Nephron progenitor cell (in vitro differentiated cells): ENCODE results near the gene MAST4.

Source experiments
- DNase-seq: peaks from one replicate; pipeline ENCODE4 v3.0.0; 2021
- H3K27ac Mint-ChIP-seq: 2 replicates; pipeline ENCODE4 v1.8.0; 2021; ENCODE audit warnings: mild to moderate bottlenecking, moderate library complexity, mixed read lengths
- H3K27me3 Mint-ChIP-seq: 2 replicates; pipeline ENCODE4 v1.8.0; 2021; ENCODE audit warnings: mild to moderate bottlenecking, low read depth, mixed read lengths; ENCODE audit not compliant: poor library complexity
- H3K36me3 Mint-ChIP-seq: 2 replicates; pipeline ENCODE4 v1.8.0; 2021; ENCODE audit warnings: low read depth, mixed read lengths
- H3K4me1 Mint-ChIP-seq: 2 replicates; pipeline ENCODE4 v1.8.0; 2021; ENCODE audit warnings: mixed read lengths
- H3K4me3 Mint-ChIP-seq: 2 replicates; pipeline ENCODE4 v1.8.0; 2021; ENCODE audit warnings: mild to moderate bottlenecking, moderate library complexity, mixed read lengths
- H3K9me3 Mint-ChIP-seq: 2 replicates; pipeline ENCODE4 v1.8.0; 2021; ENCODE audit warnings: mild to moderate bottlenecking, moderate library complexity, mixed read lengths
- TF ChIP-seq, protein P1 (sequence below): fragments of 200-600 bp; sonication (generic); IDR thresholded peaks from 2 replicates; pipeline ENCODE4 v1.5.0; 2021; ENCODE audit warnings: antibody characterized with exemption

The MAST4 gene

GRCh38 chr5:66982470-66982869 lies 386.3 kb downstream of the MAST4 start:
- no peak overlapping the region for H3K4me3 Mint-ChIP-seq
- peaks cover 48% of the 10 kb centered on the region for H3K4me1 Mint-ChIP-seq
- H3K27ac Mint-ChIP-seq, result no peak overlapping the region
- H3K36me3 Mint-ChIP-seq, result no peaks in the 10 kb centered on the region
- DNase-seq, result no peak
- no peaks in the 10 kb centered on the region for H3K9me3 Mint-ChIP-seq
- TF ChIP-seq, protein P1, sequence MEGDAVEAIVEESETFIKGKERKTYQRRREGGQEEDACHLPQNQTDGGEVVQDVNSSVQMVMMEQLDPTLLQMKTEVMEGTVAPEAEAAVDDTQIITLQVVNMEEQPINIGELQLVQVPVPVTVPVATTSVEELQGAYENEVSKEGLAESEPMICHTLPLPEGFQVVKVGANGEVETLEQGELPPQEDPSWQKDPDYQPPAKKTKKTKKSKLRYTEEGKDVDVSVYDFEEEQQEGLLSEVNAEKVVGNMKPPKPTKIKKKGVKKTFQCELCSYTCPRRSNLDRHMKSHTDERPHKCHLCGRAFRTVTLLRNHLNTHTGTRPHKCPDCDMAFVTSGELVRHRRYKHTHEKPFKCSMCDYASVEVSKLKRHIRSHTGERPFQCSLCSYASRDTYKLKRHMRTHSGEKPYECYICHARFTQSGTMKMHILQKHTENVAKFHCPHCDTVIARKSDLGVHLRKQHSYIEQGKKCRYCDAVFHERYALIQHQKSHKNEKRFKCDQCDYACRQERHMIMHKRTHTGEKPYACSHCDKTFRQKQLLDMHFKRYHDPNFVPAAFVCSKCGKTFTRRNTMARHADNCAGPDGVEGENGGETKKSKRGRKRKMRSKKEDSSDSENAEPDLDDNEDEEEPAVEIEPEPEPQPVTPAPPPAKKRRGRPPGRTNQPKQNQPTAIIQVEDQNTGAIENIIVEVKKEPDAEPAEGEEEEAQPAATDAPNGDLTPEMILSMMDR, result no peak
- H3K27me3 Mint-ChIP-seq, result peaks cover 7% of the 10 kb centered on the region

GRCh38 chr5:66985417-66985816 lies 389.2 kb downstream of the MAST4 start:
- TF ChIP-seq, protein P1, result no peak
- H3K9me3 Mint-ChIP-seq, result no peaks in the 10 kb centered on the region
- H3K27ac Mint-ChIP-seq, result no peak overlapping the region
- H3K4me1 Mint-ChIP-seq, result peaks cover 60% of the 10 kb centered on the region
- H3K36me3 Mint-ChIP-seq, result no peaks in the 10 kb centered on the region
- DNase-seq, result no peak
- peaks cover 4% of the 10 kb centered on the region for H3K27me3 Mint-ChIP-seq
- H3K4me3 Mint-ChIP-seq, result no peak overlapping the region

DNA sequence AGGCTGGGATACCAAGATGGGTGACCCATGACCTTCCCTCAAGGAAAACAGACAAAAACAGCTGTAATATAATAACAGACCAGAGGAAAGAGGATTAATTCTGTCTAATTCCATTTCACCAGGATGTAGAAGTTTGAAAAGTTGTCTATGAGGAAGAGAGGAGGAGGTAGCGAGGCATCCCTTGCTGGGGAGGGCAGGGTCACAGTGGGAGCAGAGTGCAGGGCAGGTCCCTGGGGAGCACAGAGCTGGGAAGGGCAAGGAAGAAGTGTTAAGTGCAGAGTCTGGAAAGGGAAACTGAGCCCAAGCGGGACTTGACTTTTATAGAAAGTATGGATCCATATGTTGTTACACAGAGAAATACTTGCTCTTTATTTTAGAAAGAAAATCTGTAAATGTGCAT lies 389.8 kb downstream of the MAST4 start:
- TF ChIP-seq, protein P1, result no peak
- Mint-ChIP-seq H3K36me3 (no peaks in the 10 kb centered on the region), H3K4me3 (no peak overlapping the region), H3K9me3 (no peaks in the 10 kb centered on the region), H3K4me1 (peaks cover 58% of the 10 kb centered on the region), H3K27ac (no peak overlapping the region), H3K27me3 (peaks cover 4% of the 10 kb centered on the region)
- no peak for DNase-seq

DNA sequence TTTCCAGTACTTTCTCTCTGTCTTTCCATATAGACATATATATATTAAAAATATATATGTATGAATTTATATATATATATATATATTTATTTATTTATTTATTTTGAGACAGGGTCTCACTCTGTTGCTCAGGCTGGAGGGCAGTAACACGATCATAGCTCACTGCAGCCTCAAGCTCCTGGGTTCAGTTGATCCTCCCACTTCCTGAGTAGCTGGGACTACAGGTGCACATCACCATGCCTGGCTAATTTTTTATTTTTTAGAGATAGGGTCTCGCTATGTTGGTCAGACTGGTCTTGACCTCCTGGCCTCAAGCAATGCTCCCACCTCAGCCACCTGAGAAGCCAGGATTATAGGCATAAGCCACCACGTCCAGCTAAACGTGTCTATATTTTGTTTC lies 390.3 kb downstream of the MAST4 start:
- Mint-ChIP-seq H3K27ac (no peak overlapping the region), H3K4me3 (no peak overlapping the region), H3K9me3 (no peaks in the 10 kb centered on the region), H3K36me3 (no peaks in the 10 kb centered on the region), H3K27me3 (peaks cover 4% of the 10 kb centered on the region), H3K4me1 (peaks cover 63% of the 10 kb centered on the region)
- TF ChIP-seq, protein P1, result no peak
- no peak for DNase-seq

DNA sequence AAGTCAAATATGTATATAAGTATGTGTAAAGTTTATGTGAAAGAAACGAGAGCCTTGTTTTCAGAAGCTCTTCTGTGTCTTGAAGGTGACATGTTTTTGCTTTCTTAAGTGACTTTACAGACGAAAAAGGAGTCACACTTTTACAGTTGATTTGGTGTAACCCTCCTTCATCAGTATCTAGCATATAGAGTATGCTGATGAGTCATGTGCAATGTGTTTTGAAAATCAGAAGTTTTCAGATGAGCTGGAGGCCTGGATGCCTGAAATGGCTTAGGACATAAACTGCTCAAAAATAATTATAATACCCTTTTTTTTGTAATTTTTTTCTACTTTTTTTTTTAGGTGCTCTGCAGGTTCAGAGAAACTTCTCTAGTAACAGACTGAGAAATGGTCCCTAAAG lies 390.9 kb downstream of the MAST4 start:
- H3K27me3 Mint-ChIP-seq, result peaks cover 4% of the 10 kb centered on the region
- H3K4me3 Mint-ChIP-seq, result no peak overlapping the region
- peaks cover 69% of the 10 kb centered on the region for H3K4me1 Mint-ChIP-seq
- no peak for DNase-seq
- no peaks in the 10 kb centered on the region for H3K36me3 Mint-ChIP-seq
- TF ChIP-seq, protein P1, result no peak
- no peaks in the 10 kb centered on the region for H3K9me3 Mint-ChIP-seq
- no peak overlapping the region for H3K27ac Mint-ChIP-seq

DNA sequence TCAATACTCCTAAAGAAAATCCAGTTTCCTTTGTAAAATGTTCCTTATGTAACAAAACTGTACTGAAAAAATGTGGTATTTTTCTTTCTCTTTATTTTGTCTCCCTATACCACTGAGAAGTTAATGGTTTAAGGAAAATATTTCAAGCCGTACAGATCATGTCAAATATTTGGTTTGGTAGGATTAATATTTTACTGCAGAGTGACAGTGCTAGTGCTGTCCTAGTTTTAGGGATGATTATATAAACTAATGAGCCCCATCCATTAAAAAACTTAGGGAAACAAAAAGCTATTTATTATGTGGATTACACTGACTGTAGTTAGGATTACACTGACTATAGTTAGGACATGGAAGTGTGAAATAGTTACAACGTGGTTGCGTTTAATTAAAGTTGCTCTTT lies 391.3 kb downstream of the MAST4 start:
- DNase-seq, result no peak
- Mint-ChIP-seq H3K9me3 (no peaks in the 10 kb centered on the region), H3K4me3 (no peak overlapping the region), H3K27ac (no peak overlapping the region), H3K36me3 (no peaks in the 10 kb centered on the region), H3K27me3 (peaks cover 4% of the 10 kb centered on the region), H3K4me1 (peaks cover 73% of the 10 kb centered on the region)
- TF ChIP-seq, protein P1, result no peak
